Stromal cell of bone marrow (primary cell): ENCODE data around the gene CACHD1.

Source experiments
- DNase-seq: peaks from one replicate; pipeline ENCODE4 v3.0.0-alpha.2; 2012; ENCODE audit warnings: low read depth

Gene CACHD1

DNA sequence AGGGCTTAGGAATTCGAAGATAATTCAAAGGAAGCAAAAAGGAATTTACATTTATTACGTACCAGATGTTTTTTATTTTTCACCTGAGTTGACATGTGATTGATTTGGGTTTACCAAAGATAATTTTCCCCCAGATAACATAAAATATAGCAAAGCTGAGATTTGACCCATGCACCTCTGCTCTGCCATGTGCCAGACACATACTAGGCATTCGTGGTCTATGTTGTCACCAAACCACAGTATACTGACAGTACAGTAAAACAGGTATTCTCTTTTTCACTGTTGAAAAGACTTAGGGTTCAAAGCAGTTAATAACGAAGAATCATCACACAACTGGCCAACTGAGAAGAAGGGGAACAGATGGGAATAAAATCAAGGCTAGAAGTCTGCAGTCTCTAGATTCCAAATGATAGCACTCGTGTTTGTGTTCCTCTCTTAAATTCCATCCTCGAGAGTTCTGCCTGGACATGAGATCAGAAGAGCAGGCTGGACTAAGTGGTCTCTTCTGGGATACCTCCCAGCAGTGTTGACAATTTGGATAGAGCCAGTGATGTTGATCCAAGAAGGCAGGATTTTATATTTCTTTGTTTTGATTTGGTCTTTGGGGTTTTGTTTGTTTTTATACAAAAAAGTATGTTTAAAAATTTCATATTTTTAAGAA lies 189.7 kb downstream of the CACHD1 start:
- DNase-seq, result no peak

DNA sequence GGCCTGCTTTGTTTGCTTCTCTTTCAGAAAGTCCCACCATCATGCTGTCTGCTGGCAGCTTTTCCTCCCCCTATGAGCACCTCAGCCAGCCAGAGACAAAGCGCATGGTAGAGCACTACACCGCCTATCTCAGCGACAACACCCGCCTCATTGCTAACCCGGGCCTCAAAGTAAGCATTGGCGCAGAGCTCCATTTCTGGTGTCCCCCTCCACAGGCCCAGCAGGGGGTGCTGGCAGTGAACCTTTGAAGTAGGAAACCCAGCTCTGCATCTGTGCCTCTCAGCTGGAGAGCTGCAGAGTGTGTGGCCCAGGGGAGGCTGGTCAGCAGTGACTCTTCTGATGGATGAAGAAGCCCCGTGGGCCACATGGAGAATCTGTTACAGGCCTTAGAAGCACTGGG lies 193.7 kb downstream of the CACHD1 start:
- DNase-seq, result no peak

DNA sequence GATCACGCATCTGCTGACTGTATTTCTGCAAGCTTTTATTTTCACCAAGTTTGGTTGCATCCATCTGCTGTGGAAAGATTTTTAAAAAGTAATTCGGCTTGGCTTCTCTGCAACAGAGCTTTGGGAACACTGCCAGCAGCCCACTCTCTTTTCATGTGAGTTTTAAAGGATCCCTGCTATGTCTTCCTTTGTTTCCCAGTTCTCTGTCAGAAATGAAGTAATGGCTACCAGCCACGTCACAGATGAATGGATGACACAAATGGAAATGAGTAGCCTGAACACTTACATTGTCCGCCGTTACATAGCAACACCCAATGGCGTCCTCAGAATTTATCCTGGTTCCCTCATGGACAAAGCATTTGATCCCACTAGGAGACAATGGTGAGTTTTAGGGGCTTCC lies 194.4 kb downstream of the CACHD1 start:
- no peak for DNase-seq

DNA sequence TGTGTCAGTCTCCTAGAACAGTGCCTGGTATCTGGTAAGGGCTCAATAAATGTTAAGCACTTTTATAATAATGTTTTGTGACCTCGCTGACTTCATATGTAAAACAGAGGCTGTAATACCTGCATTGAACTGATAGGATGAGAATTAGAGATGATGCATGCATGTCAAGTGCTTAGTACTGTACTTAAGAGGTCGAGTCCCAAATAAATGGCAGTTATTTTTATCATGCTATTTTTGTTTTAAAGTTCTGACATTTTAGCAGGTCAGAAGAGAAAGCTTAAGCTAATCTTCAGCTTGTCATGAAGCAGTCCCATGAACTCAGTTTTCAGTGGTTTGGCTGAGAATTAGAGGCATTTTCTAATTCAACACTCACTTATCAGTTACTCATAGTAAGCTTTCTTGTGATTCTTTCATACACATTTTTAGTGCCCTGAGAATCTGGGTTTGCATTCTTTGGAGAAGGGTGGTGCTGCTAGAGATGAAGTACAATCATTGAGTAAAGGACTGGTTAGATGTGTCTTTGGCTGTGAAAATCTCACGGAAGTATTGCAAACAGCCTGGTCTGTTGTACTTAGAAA lies 199.3 kb downstream of the CACHD1 start:
- no peak for DNase-seq

DNA sequence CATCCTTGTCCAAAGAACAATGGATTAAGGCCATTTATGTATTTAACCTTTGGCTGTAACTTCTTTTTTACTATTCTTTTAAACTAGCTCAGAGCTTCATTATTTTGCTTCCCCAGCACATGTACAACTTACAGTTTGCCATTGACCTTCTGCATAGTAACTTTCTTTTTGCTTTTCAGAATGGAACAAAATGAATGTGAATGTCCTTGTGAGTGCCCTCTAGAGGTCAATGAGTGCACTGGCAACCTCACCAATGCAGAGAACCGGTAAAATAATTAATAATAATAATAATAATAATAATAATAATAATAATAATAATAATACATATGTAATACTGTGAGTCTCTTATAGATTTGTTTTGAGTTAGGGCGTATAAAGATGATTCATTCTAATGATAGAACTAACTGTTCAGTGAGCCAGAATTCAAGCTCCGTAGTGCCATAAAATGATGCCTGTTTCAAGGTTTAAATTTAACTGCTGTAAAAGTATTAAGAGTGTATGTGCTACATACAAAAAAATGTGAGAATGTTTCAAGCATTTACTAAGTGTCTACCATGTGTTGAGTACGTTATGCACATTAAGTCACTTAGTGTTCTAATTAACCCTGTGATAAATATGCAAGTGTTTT lies 205.9 kb downstream of the CACHD1 start:
- DNase-seq, result peak; percentile 14

DNA sequence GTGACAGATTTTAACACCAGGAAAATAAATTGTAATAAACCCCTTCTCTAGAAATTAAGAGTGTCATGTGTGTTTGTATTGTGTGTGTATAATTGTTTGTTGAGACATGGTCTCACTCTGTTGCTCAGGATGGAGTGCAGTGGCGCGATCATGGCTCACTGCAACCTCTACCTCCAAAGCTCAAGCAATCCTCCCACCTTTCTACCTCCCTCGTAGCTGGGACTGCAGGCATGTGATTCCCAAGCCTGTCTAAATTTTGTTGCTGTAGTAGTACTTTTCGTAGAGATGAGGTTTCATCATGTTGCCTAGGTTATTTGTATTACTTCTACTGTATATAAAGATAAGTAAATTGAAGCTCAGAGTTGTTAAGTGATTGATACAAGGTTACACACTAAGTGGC lies 206.5 kb downstream of the CACHD1 start:
- DNase-seq, result no peak

DNA sequence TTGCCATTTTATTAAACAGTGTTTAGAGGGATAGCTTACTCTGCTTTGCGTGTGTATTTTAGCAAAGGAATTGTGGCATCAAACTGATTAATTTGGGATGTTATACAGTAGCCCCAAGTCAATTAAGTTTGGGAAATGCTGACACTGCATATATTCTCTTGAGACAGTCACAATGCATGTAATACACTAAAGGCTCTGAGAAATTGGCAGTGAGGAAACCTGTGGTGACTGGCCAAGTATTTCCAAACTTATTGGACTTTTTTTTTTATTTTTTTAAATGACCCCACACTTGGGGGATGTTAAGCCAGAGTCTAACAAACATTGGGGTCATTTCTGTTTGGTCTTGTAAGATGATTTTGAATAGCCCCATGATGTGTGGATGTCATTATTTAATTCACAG lies 207.6 kb downstream of the CACHD1 start:
- no peak for DNase-seq

DNA sequence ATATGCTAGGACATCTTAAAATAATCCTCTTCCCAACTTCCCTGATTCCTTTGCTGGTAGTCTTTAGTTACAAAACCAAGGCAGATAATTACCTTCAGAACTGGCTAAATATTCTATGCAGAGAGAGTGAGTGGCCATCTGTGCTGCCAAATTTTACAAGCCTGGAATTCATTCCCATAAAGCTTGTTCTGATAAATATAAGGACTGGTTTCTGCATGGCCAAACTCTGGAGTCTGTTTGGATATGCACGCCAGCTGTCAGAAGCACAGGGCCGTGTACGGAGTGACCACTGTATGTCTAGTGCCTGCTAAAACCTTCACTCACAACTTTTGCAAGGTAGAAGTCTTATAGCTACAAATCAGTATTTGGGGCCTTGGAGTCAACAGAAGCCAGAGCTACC lies 208.4 kb downstream of the CACHD1 start:
- no peak for DNase-seq

DNA sequence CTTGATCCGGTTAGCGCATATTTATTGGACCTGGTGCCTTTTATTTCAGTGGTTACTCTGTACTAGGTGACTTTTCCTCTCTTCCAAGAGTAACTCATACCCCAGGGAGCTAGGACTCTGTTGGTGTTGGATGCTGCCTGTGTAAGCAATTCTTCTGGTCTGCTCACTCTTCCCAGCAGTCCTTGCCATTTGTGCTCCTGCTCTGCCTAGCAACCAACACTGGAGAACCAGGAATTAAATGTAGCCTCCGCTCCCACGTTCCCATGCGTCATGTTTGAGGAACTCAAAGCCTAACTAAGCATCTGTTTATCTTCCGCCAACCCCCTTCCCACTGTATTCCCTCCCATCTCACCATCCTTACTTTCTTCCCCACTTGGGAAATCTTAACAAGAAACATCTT lies 209.2 kb downstream of the CACHD1 start:
- no peak for DNase-seq

DNA sequence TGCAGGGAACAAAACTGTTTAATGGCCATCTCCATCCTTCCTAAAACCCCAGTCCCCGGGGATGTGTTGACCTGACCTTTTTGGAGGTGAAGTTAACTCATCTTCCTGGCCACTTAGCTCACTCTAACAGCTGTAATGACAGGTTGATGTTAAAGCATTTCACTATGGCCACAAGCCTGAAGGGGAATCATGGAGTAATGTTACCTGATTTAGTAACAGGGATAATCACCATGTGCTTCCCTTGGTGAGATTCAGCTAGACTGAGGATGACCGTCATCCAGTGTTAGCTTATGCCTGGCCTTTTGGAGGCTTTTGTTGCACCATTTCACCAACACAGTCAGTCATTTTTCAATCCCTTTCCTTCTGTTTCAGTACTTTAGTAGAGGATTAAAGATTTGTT lies 210.7 kb downstream of the CACHD1 start:
- DNase-seq, result no peak

DNA sequence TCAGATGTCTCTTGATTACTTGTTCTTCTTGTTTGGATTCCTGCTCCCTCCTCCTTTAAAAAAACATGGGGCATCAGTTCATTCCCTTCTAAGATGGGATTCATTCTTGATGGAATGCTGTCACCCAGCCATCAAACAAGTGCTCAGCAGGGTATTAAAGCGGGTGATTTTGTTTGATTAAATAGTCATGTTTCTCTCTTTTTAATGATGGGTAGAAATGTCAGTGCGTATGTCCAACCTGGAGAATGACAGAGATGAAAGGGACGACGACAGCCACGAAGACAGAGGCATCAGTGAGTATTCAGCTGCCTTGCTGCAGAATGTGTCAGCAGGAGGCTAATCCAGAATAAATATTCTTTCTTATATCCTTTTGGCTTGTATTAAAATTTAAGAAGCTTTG lies 211.1 kb downstream of the CACHD1 start:
- DNase-seq, result no peak

DNA sequence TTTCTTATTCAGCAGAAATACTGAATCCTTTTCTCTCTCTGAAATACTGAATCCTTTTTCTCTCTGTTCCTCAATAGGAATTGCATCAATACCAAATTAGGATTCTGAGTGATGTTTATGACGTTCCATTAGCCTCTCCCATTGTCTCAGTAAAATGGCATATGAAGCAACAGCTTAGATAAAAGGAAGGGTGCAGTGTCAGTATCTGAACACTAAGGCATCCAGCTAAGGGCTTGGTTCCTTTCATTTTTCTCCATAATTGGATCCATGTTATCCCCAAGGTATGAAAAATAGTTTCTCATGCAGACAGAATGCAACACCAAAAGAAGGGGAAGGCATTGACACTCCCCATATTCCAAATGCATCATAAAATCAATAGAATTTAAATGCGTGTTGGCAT lies 213.5 kb downstream of the CACHD1 start:
- DNase-seq, result no peak

DNA sequence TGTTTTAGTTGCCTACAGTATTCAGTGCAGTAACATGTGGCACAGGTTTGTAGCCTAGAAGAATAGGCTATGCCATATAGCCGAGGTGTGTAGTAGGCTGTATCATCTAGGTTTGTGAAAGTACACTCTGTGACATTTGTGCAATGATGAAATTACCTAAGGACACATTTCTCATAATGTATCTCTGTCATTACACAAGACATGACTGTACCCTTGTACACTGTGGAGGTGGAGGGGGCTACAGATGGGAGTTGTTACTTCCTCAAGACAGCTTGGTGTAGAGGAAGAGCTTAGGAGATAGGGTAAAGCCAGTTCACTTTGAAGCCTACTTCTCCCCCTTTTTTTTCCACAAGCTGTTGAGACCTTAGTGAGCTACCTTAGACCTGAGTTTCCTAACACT lies 215.3 kb downstream of the CACHD1 start:
- DNase-seq, result no peak

DNA sequence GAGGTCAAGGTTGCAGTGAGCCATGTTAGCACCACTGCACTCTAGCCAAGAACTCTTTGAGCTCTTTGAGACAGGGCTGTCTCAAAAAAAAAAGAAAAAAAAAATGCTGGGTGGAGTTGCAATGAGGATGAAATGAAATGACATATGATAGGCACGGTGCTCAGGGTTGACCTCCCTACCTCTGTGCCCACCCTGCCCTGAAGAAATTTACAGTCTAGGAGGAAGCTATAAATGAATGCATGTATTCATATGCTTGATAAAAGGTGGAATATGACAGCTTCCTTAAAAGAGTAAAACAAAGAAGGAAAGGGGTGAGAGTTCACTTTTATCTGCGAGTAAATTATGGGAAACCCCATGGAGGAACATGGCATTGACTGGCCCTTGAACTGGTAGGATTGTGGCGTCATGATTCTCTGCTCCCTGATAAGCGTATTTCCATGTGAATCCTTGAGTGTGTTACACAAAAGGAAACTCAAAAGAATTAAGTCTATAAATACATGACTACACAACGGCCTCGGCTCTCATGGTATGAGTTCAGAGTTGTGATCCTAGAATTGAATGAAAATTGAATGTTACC lies 215.9 kb downstream of the CACHD1 start:
- DNase-seq, result no peak

DNA sequence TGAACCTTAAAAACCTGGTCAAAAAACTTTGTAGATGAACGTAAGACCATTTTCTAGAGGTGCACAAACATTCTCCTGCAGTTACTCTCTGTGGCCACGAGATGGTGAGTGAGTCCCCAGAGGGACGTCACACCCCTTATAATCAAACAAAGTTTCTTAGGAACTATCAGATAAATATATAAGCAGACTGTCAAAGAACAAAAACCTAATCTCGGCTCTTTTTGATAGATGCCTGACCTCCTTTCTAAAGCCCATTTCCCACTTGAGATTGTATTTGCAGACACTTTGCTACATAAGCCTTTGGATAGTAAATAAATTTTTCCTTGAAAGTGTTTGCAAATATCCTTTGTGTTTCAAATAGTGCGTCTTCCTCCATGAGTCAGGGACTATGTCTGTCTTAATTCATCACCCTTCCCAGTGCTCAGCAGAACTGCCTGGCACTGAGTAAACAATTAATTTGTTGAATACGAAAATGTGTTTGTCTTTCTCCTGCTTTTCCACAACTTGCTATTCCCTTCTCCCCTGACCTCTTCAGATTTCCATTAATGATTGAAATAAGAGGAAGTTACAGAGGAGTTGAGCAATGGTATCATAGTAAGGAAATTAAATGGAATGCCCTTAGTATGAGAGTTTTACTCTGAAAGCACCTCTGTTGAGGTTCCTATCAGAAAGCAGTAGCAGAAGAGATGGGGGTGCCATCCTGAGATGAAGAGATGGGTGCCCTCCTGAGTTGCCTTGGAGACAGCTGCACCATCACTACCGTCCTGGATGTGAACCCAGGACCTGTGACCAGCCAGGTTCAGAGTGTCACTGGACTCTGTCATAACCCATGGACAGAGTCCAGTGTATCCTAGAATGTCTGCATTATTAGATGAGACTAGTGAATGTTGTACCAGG lies 217.1 kb downstream of the CACHD1 start:
- peak; percentile 26 for DNase-seq

DNA sequence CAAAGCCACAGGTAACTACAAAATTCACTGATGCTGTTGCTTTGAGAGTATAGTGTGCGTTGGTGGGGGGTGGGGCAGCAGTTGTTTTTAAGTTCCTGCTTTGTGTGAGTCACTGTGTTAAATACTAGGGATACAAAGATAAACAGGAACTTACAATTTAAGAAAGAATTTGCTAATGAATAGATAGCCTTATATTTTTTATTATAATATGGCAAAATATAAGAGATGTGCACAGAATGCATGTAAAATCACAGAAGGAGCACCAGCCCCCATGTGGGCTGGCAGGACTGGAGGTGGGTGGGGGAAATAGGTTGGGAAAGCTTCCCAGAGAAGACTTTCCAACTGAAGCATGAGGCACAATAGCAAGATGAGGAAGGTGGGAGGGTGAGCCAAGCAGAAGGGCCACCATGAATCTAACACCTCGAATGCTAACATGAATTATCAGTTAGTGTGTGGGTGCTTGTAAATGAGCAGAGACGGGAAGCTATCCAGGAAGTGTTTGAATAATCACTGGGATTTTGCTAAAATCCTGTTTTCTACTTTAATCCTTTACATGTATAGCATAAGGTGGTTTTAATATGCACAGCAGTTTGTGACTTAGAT lies 217.9 kb downstream of the CACHD1 start:
- DNase-seq, result no peak

DNA sequence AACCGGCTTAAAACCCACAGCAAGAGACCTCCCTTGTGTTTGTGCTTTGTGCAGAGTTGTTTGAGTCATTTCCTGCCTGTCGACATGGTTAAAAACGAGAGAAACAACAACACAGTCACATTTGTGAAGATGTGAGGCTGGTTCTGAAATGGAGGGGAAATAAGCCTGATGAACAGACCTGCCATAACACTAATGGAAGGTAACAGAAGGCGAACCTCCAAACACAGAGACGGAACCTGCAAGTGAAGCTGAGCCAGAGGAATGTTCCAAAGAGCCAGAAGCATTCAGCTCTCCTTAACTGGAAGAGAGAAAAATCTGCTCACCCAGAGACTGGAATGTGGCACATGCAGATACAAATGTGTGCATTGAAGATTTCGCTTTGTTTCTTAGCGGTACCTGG lies 221.7 kb downstream of the CACHD1 start:
- DNase-seq, result no peak

DNA sequence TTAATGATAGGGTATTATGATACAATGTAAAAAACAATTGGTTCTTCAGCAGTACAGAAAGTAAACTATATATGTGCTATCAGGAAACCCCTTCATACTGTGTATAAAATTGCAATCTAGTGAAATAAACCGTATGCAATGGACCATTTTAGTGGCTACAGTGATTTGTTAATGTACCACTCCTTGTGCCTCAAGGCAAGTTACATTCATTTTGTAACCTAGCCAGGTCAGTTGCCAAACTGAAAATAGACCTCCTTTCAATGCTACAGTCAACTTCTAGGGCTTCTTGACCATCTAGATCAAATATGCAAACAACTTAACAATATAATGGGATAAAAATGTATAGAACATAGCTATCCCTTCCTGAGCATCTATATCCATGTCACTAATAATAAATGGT lies 223.0 kb downstream of the CACHD1 start:
- no peak for DNase-seq

DNA sequence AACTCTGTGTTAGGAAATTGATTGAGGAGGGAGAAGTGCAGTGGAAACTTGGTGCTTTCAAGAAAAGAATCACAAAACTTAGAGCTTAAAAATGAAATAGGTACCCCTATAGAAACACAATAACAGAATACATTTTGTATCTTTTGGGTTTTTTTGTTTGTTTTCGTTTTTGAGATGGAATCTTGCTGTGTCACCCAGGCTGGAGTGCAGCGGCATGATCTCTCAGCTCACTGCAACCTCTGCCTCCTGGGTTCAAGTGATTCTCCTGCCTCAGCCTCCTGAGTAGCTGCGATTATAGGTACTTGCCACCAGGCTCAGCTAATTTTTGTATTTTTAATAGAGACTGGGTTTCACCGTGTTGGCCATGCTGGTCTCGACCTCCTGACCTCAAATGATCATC lies 223.5 kb downstream of the CACHD1 start:
- no peak for DNase-seq

DNA sequence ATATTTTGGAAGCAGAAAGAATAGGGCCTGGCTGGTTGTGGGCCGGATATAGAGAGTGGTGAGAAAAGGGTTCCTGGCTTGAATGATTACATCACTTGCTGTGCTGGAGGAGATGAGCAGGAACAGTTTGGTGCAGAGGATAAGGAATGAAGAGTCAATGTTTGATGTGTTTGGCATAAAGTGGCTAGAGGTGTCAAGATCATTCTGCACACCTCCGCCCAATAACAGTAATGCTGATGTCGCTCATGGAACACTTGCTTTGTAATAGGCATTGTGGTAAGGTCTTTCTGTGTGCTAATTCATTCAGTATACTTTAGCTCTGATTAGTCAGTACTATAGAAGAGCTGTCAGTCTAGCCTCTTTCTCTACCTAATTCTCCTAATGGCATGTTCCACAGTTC lies 226.9 kb downstream of the CACHD1 start:
- DNase-seq, result no peak

DNA sequence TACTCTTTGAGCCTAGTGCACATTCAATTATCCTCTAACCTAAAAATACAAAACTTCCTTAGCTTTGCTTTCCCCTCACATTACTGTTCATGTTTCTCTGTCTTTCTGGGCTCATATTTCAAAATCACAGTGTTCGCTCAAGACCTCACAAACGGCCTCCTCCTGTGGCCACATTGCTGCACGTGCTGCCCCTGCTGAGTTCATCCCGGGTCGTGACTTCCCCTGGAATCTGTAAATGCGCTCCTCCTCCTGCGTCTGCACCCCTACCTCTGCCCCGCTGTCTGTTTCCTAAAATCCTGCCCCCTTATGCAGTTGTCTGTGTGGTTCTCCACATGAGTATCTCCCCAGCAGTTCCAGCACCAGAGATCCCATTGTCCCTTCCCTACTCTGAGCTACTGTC lies 229.4 kb downstream of the CACHD1 start:
- no peak for DNase-seq

DNA sequence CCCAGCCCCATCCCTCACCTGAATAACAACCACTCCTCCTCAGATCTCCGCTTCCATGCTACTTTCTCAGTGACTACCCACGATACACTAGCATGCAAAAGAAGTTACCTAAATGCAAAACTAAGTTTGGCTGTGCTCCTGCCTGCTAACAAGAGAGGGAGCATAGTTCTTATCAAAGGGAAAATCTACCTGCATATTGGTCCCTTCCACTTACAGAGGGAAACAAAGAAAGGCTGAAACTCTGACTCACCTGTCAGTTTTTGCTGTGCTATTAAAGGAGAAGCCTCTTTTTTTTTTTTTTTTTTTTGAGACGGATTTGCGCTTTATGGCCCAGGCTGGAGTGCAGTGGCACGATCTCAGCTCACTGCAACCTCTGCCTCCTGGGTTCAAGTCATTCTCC lies 231.1 kb downstream of the CACHD1 start:
- no peak for DNase-seq
